Stimulated activated naive CD8-positive, alpha-beta T cell treated with anti-CD3 and anti-CD28 coated beads, Interleukin-15, Interleukin-2, amounts not matched to agents 100 ng/mL and 50 ng/mL, for 24 hours (primary cell): ENCODE measurements around the gene ARV1.
"Not testable (repeated sequence)": the region's sequence is repeated elsewhere in the genome, so short reads cannot be mapped to it uniquely, and the experiment has no call there.

ENCODE experiments used
- H3K27ac Mint-ChIP-seq: one replicate; pipeline ENCODE4 v1.8.0; 2021; ENCODE audit warnings: mild to moderate bottlenecking, mixed read lengths
- H3K27me3 Mint-ChIP-seq: one replicate; pipeline ENCODE4 v1.8.0; 2021; ENCODE audit warnings: mixed read lengths
- H3K36me3 Mint-ChIP-seq: one replicate; pipeline ENCODE4 v1.8.0; 2021; ENCODE audit warnings: low read depth, mixed read lengths
- H3K4me1 Mint-ChIP-seq: one replicate; pipeline ENCODE4 v1.8.0; 2021; ENCODE audit warnings: low read depth, mixed read lengths
- H3K4me3 Mint-ChIP-seq: one replicate; pipeline ENCODE4 v1.8.0; 2021; ENCODE audit warnings: mild to moderate bottlenecking, mixed read lengths
- H3K9me3 Mint-ChIP-seq: one replicate; pipeline ENCODE4 v1.8.0; 2021; ENCODE audit warnings: mixed read lengths

ARV1 gene

GRCh38 chr1:231020816-231021215 lies 41.9 kb downstream of the ARV1 start:
- Mint-ChIP-seq H3K4me3 (no peak overlapping the region), H3K27ac (peak overlapping the region; percentile 3), H3K27me3 (no peaks in the 10 kb centered on the region), H3K36me3 (peaks cover 6% of the 10 kb centered on the region), H3K9me3 (no peaks in the 10 kb centered on the region), H3K4me1 (peaks cover 5% of the 10 kb centered on the region)

- Mint-ChIP-seq H3K36me3 (peaks cover 6% of the 10 kb centered on the region), H3K27ac (no peak overlapping the region), H3K4me3 (no peak overlapping the region), H3K27me3 (no peaks in the 10 kb centered on the region), H3K4me1 (peaks cover 5% of the 10 kb centered on the region), H3K9me3 (no peaks in the 10 kb centered on the region)
Measured at GRCh38 chr1:231021540-231022031, 42.7 kb downstream of the ARV1 start.

- not testable (repeated sequence) for H3K27me3 Mint-ChIP-seq, H3K9me3 Mint-ChIP-seq, H3K27ac Mint-ChIP-seq, H3K36me3 Mint-ChIP-seq, H3K4me3 Mint-ChIP-seq, H3K4me1 Mint-ChIP-seq
Measured at GRCh38 chr1:231022543-231022942, 43.6 kb downstream of the ARV1 start.

- H3K9me3 Mint-ChIP-seq: no peaks in the 10 kb centered on the region
- no peak overlapping the region for H3K27ac Mint-ChIP-seq
- no peaks in the 10 kb centered on the region for H3K27me3 Mint-ChIP-seq
- H3K4me3 Mint-ChIP-seq: no peak overlapping the region
- peaks cover 3% of the 10 kb centered on the region for H3K36me3 Mint-ChIP-seq
- H3K4me1 Mint-ChIP-seq: peaks cover 5% of the 10 kb centered on the region
Measured at GRCh38 chr1:231023150-231023549, 44.3 kb downstream of the ARV1 start.

- no peak overlapping the region for H3K27ac Mint-ChIP-seq
Measured at GRCh38 chr1:231026576-231026975, 47.7 kb downstream of the ARV1 start.

GRCh38 chr1:231027136-231027925 lies 48.4 kb downstream of the ARV1 start:
- peaks cover 4% of the 10 kb centered on the region for H3K36me3 Mint-ChIP-seq
- no peaks in the 10 kb centered on the region for H3K9me3 Mint-ChIP-seq
- H3K27me3 Mint-ChIP-seq: no peaks in the 10 kb centered on the region
- no peak overlapping the region for H3K27ac Mint-ChIP-seq
- H3K4me3 Mint-ChIP-seq: no peak overlapping the region
- peaks cover 4% of the 10 kb centered on the region for H3K4me1 Mint-ChIP-seq

More at GRCh38 chr1:231026576-231026975, 47.7 kb downstream of the ARV1 start:
- H3K9me3 Mint-ChIP-seq: no peaks in the 10 kb centered on the region
- no peaks in the 10 kb centered on the region for H3K27me3 Mint-ChIP-seq
- H3K4me1 Mint-ChIP-seq: peaks cover 4% of the 10 kb centered on the region
- peaks cover 4% of the 10 kb centered on the region for H3K36me3 Mint-ChIP-seq
- no peak overlapping the region for H3K4me3 Mint-ChIP-seq

- Mint-ChIP-seq H3K4me3 (no peak overlapping the region), H3K9me3 (no peaks in the 10 kb centered on the region), H3K27ac (no peak overlapping the region), H3K27me3 (no peaks in the 10 kb centered on the region), H3K4me1 (peaks cover 4% of the 10 kb centered on the region), H3K36me3 (peaks cover 4% of the 10 kb centered on the region)
Measured at GRCh38 chr1:231027971-231028370, 49.1 kb downstream of the ARV1 start.

- peaks cover 4% of the 10 kb centered on the region for H3K4me1 Mint-ChIP-seq
- H3K27ac Mint-ChIP-seq: no peak overlapping the region
- H3K9me3 Mint-ChIP-seq: no peaks in the 10 kb centered on the region
- H3K36me3 Mint-ChIP-seq: peaks cover 4% of the 10 kb centered on the region
- H3K27me3 Mint-ChIP-seq: no peaks in the 10 kb centered on the region
- H3K4me3 Mint-ChIP-seq: no peak overlapping the region
Measured at GRCh38 chr1:231028682-231029081, 49.8 kb downstream of the ARV1 start.

- H3K4me1 Mint-ChIP-seq, H3K36me3 Mint-ChIP-seq, H3K27ac Mint-ChIP-seq, H3K9me3 Mint-ChIP-seq, H3K4me3 Mint-ChIP-seq, H3K27me3 Mint-ChIP-seq: not testable (repeated sequence)
Measured at GRCh38 chr1:231029247-231029646, 50.4 kb downstream of the ARV1 start.

- H3K36me3 Mint-ChIP-seq: peaks cover 4% of the 10 kb centered on the region
Measured at GRCh38 chr1:231029841-231030240, 50.9 kb downstream of the ARV1 start.

GRCh38 chr1:231032963-231033362 lies 54.1 kb downstream of the ARV1 start:
- H3K36me3 Mint-ChIP-seq: peaks cover 11% of the 10 kb centered on the region
- H3K27me3 Mint-ChIP-seq: no peaks in the 10 kb centered on the region
- H3K4me3 Mint-ChIP-seq: no peak overlapping the region
- no peaks in the 10 kb centered on the region for H3K9me3 Mint-ChIP-seq
- H3K27ac Mint-ChIP-seq: no peak overlapping the region
- H3K4me1 Mint-ChIP-seq: peaks cover 21% of the 10 kb centered on the region

More at GRCh38 chr1:231029841-231030240, 50.9 kb downstream of the ARV1 start:
- Mint-ChIP-seq H3K27me3 (no peaks in the 10 kb centered on the region), H3K4me1 (peaks cover 4% of the 10 kb centered on the region), H3K27ac (no peak overlapping the region), H3K9me3 (no peaks in the 10 kb centered on the region), H3K4me3 (no peak overlapping the region)

- no peak overlapping the region for H3K27ac Mint-ChIP-seq
- no peaks in the 10 kb centered on the region for H3K9me3 Mint-ChIP-seq
- no peak overlapping the region for H3K4me3 Mint-ChIP-seq
- H3K27me3 Mint-ChIP-seq: no peaks in the 10 kb centered on the region
- peaks cover 7% of the 10 kb centered on the region for H3K36me3 Mint-ChIP-seq
- peaks cover 30% of the 10 kb centered on the region for H3K4me1 Mint-ChIP-seq
Measured at GRCh38 chr1:231035799-231036198, 56.9 kb downstream of the ARV1 start.

GRCh38 chr1:231036416-231036815 lies 57.5 kb downstream of the ARV1 start:
- Mint-ChIP-seq H3K27me3 (peaks cover 3% of the 10 kb centered on the region), H3K4me1 (peaks cover 33% of the 10 kb centered on the region), H3K36me3 (peaks cover 7% of the 10 kb centered on the region), H3K9me3 (no peaks in the 10 kb centered on the region), H3K27ac (no peak overlapping the region), H3K4me3 (no peak overlapping the region)

GRCh38 chr1:231037585-231038517 lies 59.0 kb downstream of the ARV1 start:
- Mint-ChIP-seq H3K27ac (no peak overlapping the region), H3K4me1 (peaks cover 35% of the 10 kb centered on the region), H3K4me3 (peak overlapping the region; percentile 85), H3K36me3 (peaks cover 7% of the 10 kb centered on the region), H3K9me3 (no peaks in the 10 kb centered on the region), H3K27me3 (peaks cover 4% of the 10 kb centered on the region)
